ENCODE data around the gene PLXNB2.

PLXNB2 gene

DNA sequence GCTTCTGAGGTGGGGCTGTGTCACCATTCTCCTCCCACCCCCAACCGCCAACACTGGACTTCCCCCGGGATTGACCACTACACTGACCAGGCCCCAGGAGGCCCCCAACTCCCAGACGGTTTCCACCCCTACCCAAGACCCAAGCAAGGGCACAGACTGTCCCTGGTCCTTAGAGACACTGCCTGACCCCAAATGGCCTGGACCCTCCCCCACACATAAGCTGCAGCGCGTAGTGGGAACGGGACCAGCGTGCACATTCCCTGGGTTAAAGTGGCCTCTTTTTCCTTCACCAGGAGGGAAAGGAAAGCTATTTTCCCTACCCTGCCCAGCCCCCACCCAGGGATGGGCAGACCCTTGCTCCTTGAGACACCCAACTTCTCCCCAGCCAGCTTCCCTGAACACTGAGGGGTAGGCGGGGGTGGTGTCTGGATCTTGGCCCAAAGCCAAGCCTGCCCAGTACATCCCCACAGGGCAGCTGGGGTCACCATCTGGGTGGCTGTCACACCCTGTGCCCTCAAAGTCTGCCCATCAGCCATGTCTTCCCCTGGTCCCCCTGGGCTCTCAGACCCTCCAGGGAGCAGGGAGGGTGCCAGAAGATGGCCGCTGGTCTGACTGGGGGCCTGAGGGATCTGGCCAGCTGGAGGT lies 44.4 kb downstream of the PLXNB2 start:
- no peak for DNase-seq

DNA sequence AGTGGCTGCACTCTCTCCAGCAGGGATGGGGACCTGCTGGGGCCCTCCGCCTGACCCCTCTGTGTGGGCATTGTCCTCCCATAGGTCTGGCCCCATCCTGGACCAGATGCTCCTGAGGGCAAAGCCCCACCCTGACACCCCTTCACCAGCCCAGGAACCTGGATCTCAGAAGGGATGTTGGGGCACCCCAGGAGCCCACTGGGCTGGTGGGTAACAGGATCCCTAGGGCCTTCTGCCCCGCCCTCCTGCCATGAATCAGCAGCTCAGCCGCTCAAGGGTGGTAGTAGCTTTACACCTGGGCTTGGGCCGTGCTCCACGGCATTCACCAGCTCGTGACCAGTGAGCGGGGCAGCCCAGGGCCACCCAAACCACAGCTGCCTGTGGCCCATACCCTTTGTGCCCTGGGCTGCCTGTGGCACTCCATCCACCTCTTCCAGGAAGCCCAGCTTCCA lies 45.0 kb downstream of the PLXNB2 start:
- DNase-seq: no peak

DNA sequence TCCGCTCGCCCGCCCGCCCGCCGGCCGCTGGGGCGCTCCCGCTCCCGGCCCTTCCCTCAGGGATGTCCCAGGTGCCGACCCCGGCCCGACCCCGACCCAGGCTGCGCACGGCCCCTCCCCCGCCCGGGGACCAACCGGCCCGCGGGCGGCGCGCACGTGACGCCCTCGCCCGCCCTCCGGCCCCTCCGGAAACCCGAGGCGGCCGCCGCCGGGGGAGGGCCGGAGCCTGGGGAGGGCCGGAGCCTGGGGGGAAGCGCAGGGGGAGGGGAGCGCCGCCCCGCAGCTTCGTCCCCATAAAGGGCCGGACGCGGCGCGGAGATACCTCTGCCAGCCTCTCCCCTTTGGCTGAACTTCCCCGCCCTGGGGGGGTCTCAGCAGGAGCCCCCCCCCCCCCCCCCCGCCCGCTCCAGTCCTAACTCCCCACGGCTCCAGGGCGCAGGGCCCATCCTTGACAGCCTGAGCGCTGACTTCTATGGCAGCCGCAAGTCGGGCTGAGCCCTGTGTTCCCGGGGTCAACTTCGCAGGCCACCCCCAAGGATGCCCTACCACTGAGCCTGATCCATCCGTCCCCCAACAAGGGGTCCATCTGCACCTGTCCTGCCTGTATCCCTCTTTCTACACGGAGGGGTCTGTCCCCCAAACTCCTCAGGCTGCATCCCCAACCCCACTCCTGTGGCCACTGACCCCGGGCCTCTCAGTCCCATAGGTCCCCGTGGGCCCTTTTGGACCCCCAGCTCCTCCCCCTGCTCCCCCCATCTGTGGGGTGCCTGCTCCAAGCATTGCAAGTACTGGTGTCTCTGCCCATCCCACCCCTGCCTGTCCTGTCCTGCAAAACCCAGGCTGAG lies 45.6 kb downstream of the PLXNB2 start, which contains the start of gene MAPK12:
TSS of gene MAPK12 (minus strand) at position 69 of the 845 bp plus-strand sequence. CDS start 174 bp downstream, outside the sequence.
- no peak for DNase-seq

GRCh38 chr22:50260801-50261614 lies 46.4 kb downstream of the PLXNB2 start:
- DNase-seq: peak; percentile 53 to 67

- no peak for DNase-seq
These were observed 47.0 kb downstream of the PLXNB2 start for GRCh38 chr22:50260434-50260800.

- no peak for DNase-seq
These were observed 48.1 kb downstream of the PLXNB2 start for GRCh38 chr22:50259302-50259701.

- DNase-seq: no peak
These were observed 48.8 kb downstream of the PLXNB2 start for GRCh38 chr22:50258361-50259292.

- no peak for DNase-seq
These were observed 49.7 kb downstream of the PLXNB2 start for GRCh38 chr22:50257451-50258360.

GRCh38 chr22:50257041-50257440 lies 50.4 kb downstream of the PLXNB2 start:
- DNase-seq: no peak

GRCh38 chr22:50256258-50256862 lies 51.1 kb downstream of the PLXNB2 start:
- DNase-seq: no peak

DNA sequence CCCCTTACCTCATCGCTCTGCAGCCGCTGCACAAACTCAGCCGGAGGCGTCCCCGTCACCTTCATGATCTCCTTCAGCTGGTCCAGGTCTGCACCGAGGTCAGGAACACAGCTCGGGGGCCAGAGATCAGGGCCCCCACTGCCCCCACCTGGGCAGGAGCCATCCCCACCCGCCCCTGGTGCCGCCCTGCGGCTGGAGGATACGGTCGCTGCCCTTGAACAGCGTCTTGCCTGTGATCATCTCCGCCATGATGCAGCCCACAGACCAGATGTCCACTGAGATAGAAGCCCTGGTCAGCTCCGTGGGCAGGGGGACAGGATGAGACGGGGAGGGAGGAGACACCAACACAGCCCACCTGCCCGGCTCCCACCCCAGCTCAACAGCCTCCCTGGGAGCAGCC lies 51.8 kb downstream of the PLXNB2 start:
- no peak for DNase-seq

- no peak for DNase-seq
These were observed 52.3 kb downstream of the PLXNB2 start for GRCh38 chr22:50255099-50255498.

- DNase-seq: no peak
These were observed 53.5 kb downstream of the PLXNB2 start for GRCh38 chr22:50253941-50254340.

- DNase-seq: no peak
These were observed 54.2 kb downstream of the PLXNB2 start for GRCh38 chr22:50253046-50253915.

GRCh38 chr22:50252082-50253045 lies 55.1 kb downstream of the PLXNB2 start:
- peak; percentile 80 to 81 for DNase-seq

GRCh38 chr22:50251477-50252081 lies 55.9 kb downstream of the PLXNB2 start:
- DNase-seq: no peak

GRCh38 chr22:50250555-50251476 lies 56.6 kb downstream of the PLXNB2 start, which contains the start of gene HDAC10:
Gene HDAC10 (minus strand): TSS chr22:50251265. CDS start chr22:50251032, 233 bp downstream.
- peak; percentile 86 to 91 for DNase-seq
